HG02588 (cell line): ENCODE measurements around the gene SFXN5.

Experiments used
- ATAC-seq: cut with Tn5 transposase; IDR thresholded peaks from one replicate; pipeline ENCODE4 v1.9.1; 2021; ENCODE audit warnings: mild to moderate bottlenecking, moderate library complexity; ENCODE audit not compliant: unreplicated experiment

Gene SFXN5

GRCh38 chr2:72981536-72981935, 90.0 kb downstream of the SFXN5 start:
- no peak for ATAC-seq

- ATAC-seq, result no peak
Observed at GRCh38 chr2:72980535-72981217, 90.8 kb downstream of the SFXN5 start.

GRCh38 chr2:72979896-72980295, 91.6 kb downstream of the SFXN5 start:
- ATAC-seq, result no peak

GRCh38 chr2:72975017-72975416, 96.5 kb downstream of the SFXN5 start:
- no peak for ATAC-seq

GRCh38 chr2:72974436-72974754, 97.1 kb downstream of the SFXN5 start:
- no peak for ATAC-seq

- ATAC-seq, result peak; percentile 88
Observed at GRCh38 chr2:72973566-72974435, 97.7 kb downstream of the SFXN5 start.

- no peak for ATAC-seq
Observed at GRCh38 chr2:72973137-72973535, 98.4 kb downstream of the SFXN5 start.

- no peak for ATAC-seq
Observed at GRCh38 chr2:72972352-72973136, 99.0 kb downstream of the SFXN5 start.

- no peak for ATAC-seq
Observed at GRCh38 chr2:72971036-72971435, 100.5 kb downstream of the SFXN5 start.

- ATAC-seq, result no peak
Observed at GRCh38 chr2:72969706-72970105, 101.8 kb downstream of the SFXN5 start.

GRCh38 chr2:72968286-72968685, 103.2 kb downstream of the SFXN5 start:
- no peak for ATAC-seq

GRCh38 chr2:72965770-72966450, 105.6 kb downstream of the SFXN5 start:
- no peak for ATAC-seq

- ATAC-seq, result no peak
Observed at GRCh38 chr2:72965016-72965415, 106.5 kb downstream of the SFXN5 start.

- ATAC-seq, result no peak
Observed at GRCh38 chr2:72964146-72964525, 107.4 kb downstream of the SFXN5 start.

- ATAC-seq, result no peak
Observed at GRCh38 chr2:72963423-72964145, 107.9 kb downstream of the SFXN5 start.

- ATAC-seq, result no peak
Observed at GRCh38 chr2:72962911-72963310, 108.6 kb downstream of the SFXN5 start.

GRCh38 chr2:72961853-72962468, 109.6 kb downstream of the SFXN5 start:
- no peak for ATAC-seq

GRCh38 chr2:72961036-72961720, 110.3 kb downstream of the SFXN5 start:
- no peak for ATAC-seq
